ENCODE data around the gene CRYGN.

- TF ChIP-seq CTCF (conservative IDR thresholded peaks at IDR 0.05; ENCODE audit: low read length) (no peak), EZH2phosphoT487 (IDR thresholded peaks at IDR 0.05; ENCODE audit: borderline replicate concordance) (no peak)
Measured at GRCh38 chr7:151472644-151473380, 32.9 kb upstream of the CRYGN start.

Data from Loucy (cell line).